ENCODE measurements around the gene ZC3H8.

ZC3H8 gene

GRCh38 chr2:112189001-112189556 lies 65.8 kb downstream of the ZC3H8 start:
- no peak for TF ChIP-seq EZH2phosphoT487 (IDR thresholded peaks at IDR 0.05; ENCODE audit: borderline replicate concordance, low read length)
- TF ChIP-seq CTCF (IDR thresholded peaks at IDR 0.05; ENCODE audit: low read depth, low read length, poor library complexity, severe bottlenecking) = no peak
- Histone ChIP-seq H3F3A (ENCODE audit: control insufficient read depth, insufficient read depth) (no peaks in the 10 kb centered on the region), H3K27ac (ENCODE audit: low read depth, low read length) (no peak overlapping the region), H3K4me1 (ENCODE audit: control insufficient read depth, low read length) (peaks cover 19% of the 10 kb centered on the region), H3K36me3 (ENCODE audit: control insufficient read depth, low read length) (no peaks in the 10 kb centered on the region), H3K4me2 (ENCODE audit: low read length) (no peak overlapping the region), H3K27me3 (ENCODE audit: control insufficient read depth, low read length) (no peaks in the 10 kb centered on the region), H4K20me1 (ENCODE audit: control insufficient read depth, insufficient read depth, low read depth, low read length) (no peaks in the 10 kb centered on the region), H3K9me3 (ENCODE audit: control insufficient read depth, insufficient read depth, low read length) (no peaks in the 10 kb centered on the region), H3K4me3 (ENCODE audit: low read length) (no peak overlapping the region), H3K9me2 (replicated peaks; ENCODE audit: control insufficient read depth, low read length) (no peaks in the 10 kb centered on the region), H3K79me2 (ENCODE audit: control insufficient read depth, low read length) (no peaks in the 10 kb centered on the region)

- Histone ChIP-seq H3K4me3 (ENCODE audit: low read length) (peak overlapping the region; percentile 34), H3K27me3 (ENCODE audit: control insufficient read depth, low read length) (no peaks in the 10 kb centered on the region), H3K27ac (ENCODE audit: low read depth, low read length) (peak overlapping the region; percentile 45), H3F3A (ENCODE audit: control insufficient read depth, insufficient read depth) (no peaks in the 10 kb centered on the region), H4K20me1 (ENCODE audit: control insufficient read depth, insufficient read depth, low read depth, low read length) (no peaks in the 10 kb centered on the region), H3K9me3 (ENCODE audit: control insufficient read depth, insufficient read depth, low read length) (no peaks in the 10 kb centered on the region), H3K79me2 (ENCODE audit: control insufficient read depth, low read length) (no peaks in the 10 kb centered on the region), H3K4me1 (ENCODE audit: control insufficient read depth, low read length) (peaks cover 19% of the 10 kb centered on the region), H3K36me3 (ENCODE audit: control insufficient read depth, low read length) (no peaks in the 10 kb centered on the region), H3K9me2 (replicated peaks; ENCODE audit: control insufficient read depth, low read length) (no peaks in the 10 kb centered on the region), H3K4me2 (ENCODE audit: low read length) (peak overlapping the region; percentile 52)
- TF ChIP-seq EZH2phosphoT487 (IDR thresholded peaks at IDR 0.05; ENCODE audit: borderline replicate concordance, low read length) = no peak
- TF ChIP-seq CTCF (IDR thresholded peaks at IDR 0.05; ENCODE audit: low read depth, low read length, poor library complexity, severe bottlenecking) = no peak
Observed at GRCh38 chr2:112187805-112188596, 66.8 kb downstream of the ZC3H8 start.

GRCh38 chr2:112187046-112187715 lies 67.7 kb downstream of the ZC3H8 start:
- peaks cover 19% of the 10 kb centered on the region for H3K4me1 ChIP-seq (ENCODE audit: control insufficient read depth, low read length)
- H4K20me1 ChIP-seq (ENCODE audit: control insufficient read depth, insufficient read depth, low read depth, low read length) = no peaks in the 10 kb centered on the region
- H3K27me3 ChIP-seq (ENCODE audit: control insufficient read depth, low read length) = no peaks in the 10 kb centered on the region
- H3K4me3 ChIP-seq (ENCODE audit: low read length) = peak overlapping the region; percentile 34
- no peaks in the 10 kb centered on the region for H3K36me3 ChIP-seq (ENCODE audit: control insufficient read depth, low read length)
- H3K4me2 ChIP-seq (ENCODE audit: low read length) = peak overlapping the region; percentile 52
- no peaks in the 10 kb centered on the region for H3K79me2 ChIP-seq (ENCODE audit: control insufficient read depth, low read length)
- no peaks in the 10 kb centered on the region for H3K9me3 ChIP-seq (ENCODE audit: control insufficient read depth, insufficient read depth, low read length)
- no peaks in the 10 kb centered on the region for H3K9me2 ChIP-seq (replicated peaks; ENCODE audit: control insufficient read depth, low read length)
- H3K27ac ChIP-seq (ENCODE audit: low read depth, low read length) = peak overlapping the region; percentile 45
- no peak for TF ChIP-seq EZH2phosphoT487 (IDR thresholded peaks at IDR 0.05; ENCODE audit: borderline replicate concordance, low read length)
- no peak for TF ChIP-seq CTCF (IDR thresholded peaks at IDR 0.05; ENCODE audit: low read depth, low read length, poor library complexity, severe bottlenecking)
- no peaks in the 10 kb centered on the region for H3F3A ChIP-seq (ENCODE audit: control insufficient read depth, insufficient read depth)
